GM19324 (cell line): ENCODE measurements around the gene CD93.

Source experiments
- ATAC-seq: cut with Tn5 transposase; IDR thresholded peaks from one replicate; pipeline ENCODE4 v1.9.1; 2021; ENCODE audit warnings: mild to moderate bottlenecking, moderate library complexity; ENCODE audit not compliant: unreplicated experiment, low FRiP score

Gene CD93

GRCh38 chr20:23086056-23086566, at the start of gene CD93:
CD93 (minus strand) TSS chr20:23086324; CDS start chr20:23086192, 132 bp downstream.
- no peak for ATAC-seq

GRCh38 chr20:23133560-23133998, 47.5 kb upstream of the CD93 start:
- ATAC-seq, result no peak

- ATAC-seq, result no peak
These were observed 46.9 kb upstream of the CD93 start for GRCh38 chr20:23132930-23133559.

GRCh38 chr20:23132293-23132929, 46.3 kb upstream of the CD93 start:
- no peak for ATAC-seq

GRCh38 chr20:23131766-23132165, 45.6 kb upstream of the CD93 start:
- no peak for ATAC-seq

- ATAC-seq, result no peak
These were observed 44.6 kb upstream of the CD93 start for GRCh38 chr20:23130622-23131140.

- no peak for ATAC-seq
These were observed 43.9 kb upstream of the CD93 start for GRCh38 chr20:23129891-23130621.

- ATAC-seq, result no peak
These were observed 43.1 kb upstream of the CD93 start for GRCh38 chr20:23129266-23129665.

GRCh38 chr20:23128461-23129125, 42.5 kb upstream of the CD93 start:
- no peak for ATAC-seq

- no peak for ATAC-seq
These were observed 41.6 kb upstream of the CD93 start for GRCh38 chr20:23127506-23128279.

- ATAC-seq, result no peak
These were observed 40.3 kb upstream of the CD93 start for GRCh38 chr20:23126281-23127061.

GRCh38 chr20:23125625-23126191, 39.6 kb upstream of the CD93 start:
- no peak for ATAC-seq

- no peak for ATAC-seq
These were observed 39.0 kb upstream of the CD93 start for GRCh38 chr20:23125159-23125558.

- no peak for ATAC-seq
These were observed 37.8 kb upstream of the CD93 start for GRCh38 chr20:23123886-23124285.

- ATAC-seq, result no peak
These were observed 36.9 kb upstream of the CD93 start for GRCh38 chr20:23122796-23123655.

- no peak for ATAC-seq
These were observed 36.2 kb upstream of the CD93 start for GRCh38 chr20:23122321-23122720.

- no peak for ATAC-seq
These were observed 35.7 kb upstream of the CD93 start for GRCh38 chr20:23121751-23122320.
